Umbilical cord (tissue), 2 donors: ENCODE measurements around the gene MORN2. TPM values are rescaled to one million over a fixed set of nuclear protein-coding genes. Genes with fewer than 3 reads are reported as not detected.

Experiments
- DNase-seq: peaks from one replicate; pipeline ENCODE4 v3.0.0-alpha.2; 2015; ENCODE audit warnings: low spot score
- total RNA-seq: library from RNA; depleted of rRNA; stranded (reverse); fragments of >200 nt; gene quantifications from one replicate; pipeline ENCODE4 v1.2.3, GENCODE V29; 2014; ENCODE audit warnings: low replicate concordance; ENCODE audit not compliant: insufficient read depth

Gene MORN2
- total RNA-seq, 1 donor from 2014 or later = 17.3 TPM

- no peak for DNase-seq
Measured at GRCh38 chr2:38889575-38889974, 13.8 kb downstream of the MORN2 start, which contains the start of gene ARHGEF33. ARHGEF33 (plus strand) TSS chr2:38889875; CDS start chr2:38919448, 29,573 bp downstream.

- DNase-seq = no peak
Measured at GRCh38 chr2:38892819-38893218, 17.0 kb downstream of the MORN2 start.

- DNase-seq = no peak
Measured at GRCh38 chr2:38898256-38898655, 22.5 kb downstream of the MORN2 start.

GRCh38 chr2:38900726-38901125 is 24.9 kb downstream of the MORN2 start:
- DNase-seq = no peak

- no peak for DNase-seq
Measured at GRCh38 chr2:38905251-38905650, 29.5 kb downstream of the MORN2 start.

- no peak for DNase-seq
Measured at GRCh38 chr2:38907242-38907641, 31.5 kb downstream of the MORN2 start.

GRCh38 chr2:38907743-38908562 is 32.2 kb downstream of the MORN2 start:
- DNase-seq = peak; percentile 75

- DNase-seq = no peak
Measured at GRCh38 chr2:38909872-38910271, 34.1 kb downstream of the MORN2 start.

- DNase-seq = no peak
Measured at GRCh38 chr2:38911191-38911590, 35.4 kb downstream of the MORN2 start.

- DNase-seq = no peak
Measured at GRCh38 chr2:38912619-38913018, 36.8 kb downstream of the MORN2 start.

GRCh38 chr2:38922389-38922788 is 46.6 kb downstream of the MORN2 start:
- DNase-seq = no peak

GRCh38 chr2:38922902-38923301 is 47.1 kb downstream of the MORN2 start:
- DNase-seq = no peak

GRCh38 chr2:38925982-38926381 is 50.2 kb downstream of the MORN2 start:
- DNase-seq = no peak

GRCh38 chr2:38930600-38930999 is 54.8 kb downstream of the MORN2 start:
- no peak for DNase-seq

Other genes with a start within 250 kb of the MORN2 start
- gene GALM, start 209.9 kb upstream of the MORN2 start, total RNA-seq = 15.4 TPM
- gene SRSF7, start 124.6 kb upstream of the MORN2 start, total RNA-seq = 82.8 TPM
- 23.6 TPM for gene GEMIN6, start 97.8 kb upstream of the MORN2 start, total RNA-seq
- 31.1 TPM for gene DHX57, start within 50 bp of the MORN2 start, total RNA-seq
- gene ARHGEF33, start 13.9 kb downstream of the MORN2 start, total RNA-seq = 1.2 TPM
- 27.9 TPM for gene SOS1, start 245.1 kb downstream of the MORN2 start, total RNA-seq